ENCODE data around the gene GUCD1. TPM values are rescaled to one million over a fixed set of nuclear protein-coding genes. Genes with fewer than 3 reads are reported as not detected.
"Not testable (repeated sequence)": the region's sequence is repeated elsewhere in the genome, so short reads cannot be mapped to it uniquely, and the experiment has no call there.

Gene GUCD1
- total RNA-seq, 2 donors from 2014 or later, result 44.4 to 58.7 TPM

GRCh38 chr22:24595228-24595627, 40.3 kb upstream of the GUCD1 start:
- H3K9me3 ChIP-seq, result no peaks in the 10 kb centered on the region
- no peaks in the 10 kb centered on the region for H3K36me3 ChIP-seq (replicated peaks in 1 of 2; ENCODE audit: insufficient read depth in 1 of 2, low read depth in 2 of 2)
- peak overlapping the region in 2 of 4 donors; percentile 76 to 83 for H3K27ac ChIP-seq
- ATAC-seq, result no peak
- DNase-seq, result no peak
- intact Hi-C loops (cut with DNase I), result no loop called here
- TF ChIP-seq, protein P1, sequence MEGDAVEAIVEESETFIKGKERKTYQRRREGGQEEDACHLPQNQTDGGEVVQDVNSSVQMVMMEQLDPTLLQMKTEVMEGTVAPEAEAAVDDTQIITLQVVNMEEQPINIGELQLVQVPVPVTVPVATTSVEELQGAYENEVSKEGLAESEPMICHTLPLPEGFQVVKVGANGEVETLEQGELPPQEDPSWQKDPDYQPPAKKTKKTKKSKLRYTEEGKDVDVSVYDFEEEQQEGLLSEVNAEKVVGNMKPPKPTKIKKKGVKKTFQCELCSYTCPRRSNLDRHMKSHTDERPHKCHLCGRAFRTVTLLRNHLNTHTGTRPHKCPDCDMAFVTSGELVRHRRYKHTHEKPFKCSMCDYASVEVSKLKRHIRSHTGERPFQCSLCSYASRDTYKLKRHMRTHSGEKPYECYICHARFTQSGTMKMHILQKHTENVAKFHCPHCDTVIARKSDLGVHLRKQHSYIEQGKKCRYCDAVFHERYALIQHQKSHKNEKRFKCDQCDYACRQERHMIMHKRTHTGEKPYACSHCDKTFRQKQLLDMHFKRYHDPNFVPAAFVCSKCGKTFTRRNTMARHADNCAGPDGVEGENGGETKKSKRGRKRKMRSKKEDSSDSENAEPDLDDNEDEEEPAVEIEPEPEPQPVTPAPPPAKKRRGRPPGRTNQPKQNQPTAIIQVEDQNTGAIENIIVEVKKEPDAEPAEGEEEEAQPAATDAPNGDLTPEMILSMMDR (IDR thresholded peaks at IDR 0.05), result no peak
- TF ChIP-seq POLR2A (IDR thresholded peaks at IDR 0.05), result no peak
- H3K4me1 ChIP-seq, result peaks cover 46% of the 10 kb centered on the region
- no peaks in the 10 kb centered on the region for H3K27me3 ChIP-seq
- WGBS, 2 donors, result 90 to 100% methylated on average over 1 to 6 of the region's 6 CpGs
- H3K4me3 ChIP-seq, result no peak overlapping the region

- 26 to 100% methylated on average over 1 to 7 of the region's 7 CpGs for WGBS, 2 donors
- TF ChIP-seq POLR2A (IDR thresholded peaks at IDR 0.05), result no peak
- TF ChIP-seq, protein P1 (IDR thresholded peaks at IDR 0.05), result no peak
- Histone ChIP-seq H3K9me3 (no peaks in the 10 kb centered on the region), H3K27ac (peak overlapping the region in 3 of 4 donors; percentile 29 to 83 (median 76)), H3K27me3 (no peaks in the 10 kb centered on the region), H3K36me3 (replicated peaks in 1 of 2; ENCODE audit: insufficient read depth in 1 of 2, low read depth in 2 of 2) (no peaks in the 10 kb centered on the region), H3K4me1 (peaks cover 46% of the 10 kb centered on the region), H3K4me3 (no peak overlapping the region)
- ATAC-seq, result no peak
- DNase-seq, result peak in 3 of 4 donors; percentile 42 to 68 (median 61)
- intact Hi-C loops (cut with DNase I), result no loop called here
Measured at GRCh38 chr22:24594569-24595120, 39.7 kb upstream of the GUCD1 start.

DNA sequence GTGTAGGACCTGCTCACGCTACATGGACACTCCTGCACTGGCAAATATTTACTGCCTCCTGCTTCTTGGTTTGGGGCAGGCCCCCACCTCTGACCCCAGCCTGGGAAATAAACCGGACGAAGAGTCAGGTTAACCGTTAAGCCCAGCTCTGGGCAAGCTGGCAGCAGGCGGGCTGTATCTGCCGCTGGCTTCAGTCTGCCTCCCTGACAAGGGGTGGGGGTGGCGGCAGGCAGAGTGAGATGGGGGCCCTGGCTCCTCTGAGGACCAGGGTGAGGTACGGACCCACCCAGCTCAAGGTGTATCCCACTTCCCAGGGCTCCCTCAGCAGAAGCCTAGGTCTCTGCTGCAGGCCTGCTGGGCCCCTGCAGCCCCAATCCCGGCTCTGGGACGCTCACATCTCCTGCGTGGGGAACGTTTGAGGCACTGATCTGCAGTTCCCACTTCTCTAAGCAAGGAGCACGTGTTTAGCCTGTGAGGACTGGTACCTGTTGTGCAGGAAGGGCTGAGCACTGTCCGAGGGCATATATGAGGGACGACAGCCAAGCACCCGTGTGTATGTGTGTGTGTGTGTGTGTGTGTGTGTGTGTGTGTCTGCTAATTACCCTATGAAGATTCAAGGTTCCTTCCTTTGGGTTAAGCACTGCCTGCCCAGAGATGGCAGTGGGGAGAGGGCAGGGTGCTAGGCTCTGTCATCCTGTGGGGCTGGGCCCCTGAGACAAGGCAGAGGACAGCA, 39.1 kb upstream of the GUCD1 start:
- intact Hi-C loops (cut with DNase I), result no loop called here
- WGBS, 2 donors, result 29 to 57% methylated on average over 6 to 16 of the region's 16 CpGs
- Histone ChIP-seq H3K4me1 (peaks cover 48% of the 10 kb centered on the region), H3K9me3 (no peaks in the 10 kb centered on the region), H3K4me3 (no peak overlapping the region), H3K27me3 (no peaks in the 10 kb centered on the region), H3K27ac (peak overlapping the region in 3 of 4 donors; percentile 76 to 83 (median 82)), H3K36me3 (replicated peaks in 1 of 2; ENCODE audit: insufficient read depth in 1 of 2, low read depth in 2 of 2) (no peaks in the 10 kb centered on the region)
- peak in 3 of 4 donors; percentile 28 to 35 (median 35) for DNase-seq
- TF ChIP-seq, protein P1 (IDR thresholded peaks at IDR 0.05), result no peak
- no peak for TF ChIP-seq POLR2A (IDR thresholded peaks at IDR 0.05)
- ATAC-seq, result peak; percentile 18

DNA sequence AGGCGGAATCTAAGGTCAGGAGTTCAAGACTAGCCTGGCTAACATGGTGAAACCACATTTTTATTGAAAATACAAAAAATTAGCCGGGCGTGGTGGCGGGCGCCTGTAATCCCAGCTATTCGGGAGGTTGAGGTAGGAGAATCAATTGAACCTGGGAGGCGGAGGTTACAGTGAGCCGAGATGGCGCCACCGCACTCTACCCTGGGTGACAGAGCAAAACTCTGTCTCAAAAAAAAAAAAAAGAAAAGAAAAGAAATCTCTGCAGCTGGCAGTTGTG, 38.6 kb upstream of the GUCD1 start:
- intact Hi-C loops (cut with DNase I); H3K36me3 ChIP-seq (replicated peaks in 1 of 2; ENCODE audit: insufficient read depth in 1 of 2, low read depth in 2 of 2); DNase-seq; ATAC-seq; H3K9me3 ChIP-seq; H3K27me3 ChIP-seq; H3K4me3 ChIP-seq: not testable (repeated sequence)
- 68 to 84% methylated on average over 10 of the region's 10 CpGs for WGBS, 2 donors
- Histone ChIP-seq H3K27ac (peak overlapping the region in 3 of 4 donors; percentile 76 to 83 (median 82)), H3K4me1 (peaks cover 52% of the 10 kb centered on the region)

- peak within 1 kb of the TSS; percentile 35 to 83 (median 79) for H3K27ac ChIP-seq
- peaks cover 55% of the 10 kb centered on the region for H3K4me1 ChIP-seq
- whole genome bisulfite sequencing, 2 donors, result 4 to 63% methylated on average over 4 to 72 of the region's 72 CpGs
Measured at GRCh38 chr22:24592851-24593558, 38.1 kb upstream of the GUCD1 start, which contains the start of gene LRRC75B. LRRC75B (minus strand) TSS chr22:24593073; CDS start chr22:24593039, 34 bp downstream.

More at GRCh38 chr22:24592851-24593558, 38.1 kb upstream of the GUCD1 start, which contains the start of gene LRRC75B:
- DNase-seq, result peak; percentile 84 to 91 (median 90)
- TF ChIP-seq, protein P1 (IDR thresholded peaks at IDR 0.05), result no peak
- TF ChIP-seq POLR2A (IDR thresholded peaks at IDR 0.05), result peak in 2 of 3 donors; percentile 60 to 66
- no peaks in the 10 kb centered on the region for H3K36me3 ChIP-seq (replicated peaks in 1 of 2; ENCODE audit: insufficient read depth in 1 of 2, low read depth in 2 of 2)
- intact Hi-C loops (cut with DNase I), result no loop called here
- no peaks in the 10 kb centered on the region for H3K27me3 ChIP-seq
- peak within 1 kb of the TSS; percentile 21 to 38 for H3K4me3 ChIP-seq
- peak; percentile 81 for ATAC-seq
- no peaks in the 10 kb centered on the region for H3K9me3 ChIP-seq
